ENCODE measurements around the gene PKM. TPM values are rescaled to one million over a fixed set of nuclear protein-coding genes. Genes with fewer than 3 reads are reported as not detected.
"Not testable (repeated sequence)": the region's sequence is repeated elsewhere in the genome, so short reads cannot be mapped to it uniquely, and the experiment has no call there.

The PKM gene
- total RNA-seq, 1 donor from 2014 or later = 1,163 TPM

DNA sequence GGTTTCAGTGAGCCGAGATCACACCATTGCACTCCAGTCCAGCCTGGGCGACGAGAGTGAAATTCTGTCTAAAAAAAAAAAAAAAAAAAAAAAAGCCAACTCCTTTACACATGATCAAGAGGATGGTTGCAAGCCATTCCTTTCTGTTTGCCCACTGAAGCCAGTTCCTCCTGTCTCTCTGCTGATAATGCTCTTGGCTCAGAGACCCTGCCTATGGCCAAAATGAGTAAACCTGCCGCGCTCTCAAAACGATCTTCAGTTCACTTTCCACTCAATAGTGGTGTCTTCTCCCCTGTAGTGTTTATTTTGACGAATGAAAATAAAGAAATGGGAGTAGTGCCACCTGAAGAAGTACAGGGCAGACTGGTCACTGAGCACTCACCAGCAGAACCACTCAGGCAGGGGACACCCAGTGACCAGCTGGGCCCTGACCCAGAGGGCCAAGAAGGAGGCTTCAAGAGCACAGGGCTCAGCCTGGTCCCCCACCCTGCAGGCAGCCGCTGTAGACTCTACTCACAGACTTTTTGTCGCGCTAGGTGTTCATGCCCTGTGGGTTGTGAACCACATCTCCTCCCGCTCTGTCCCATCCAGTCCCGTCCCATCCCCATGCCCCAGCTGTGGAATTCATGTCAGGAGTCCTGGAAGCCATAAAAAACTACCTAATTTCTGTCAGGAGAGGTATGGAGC is 57.0 kb downstream of the PKM start:
- peaks cover 5% of the 10 kb centered on the region for H3K4me1 ChIP-seq
- no peaks in the 10 kb centered on the region for H3K27me3 ChIP-seq
- H3F3A ChIP-seq (ENCODE audit: low read depth) = no peaks in the 10 kb centered on the region
- H3K9me3 ChIP-seq (ENCODE audit: low read depth) = no peaks in the 10 kb centered on the region
- H3K4me1 Mint-ChIP-seq = peaks cover 18% of the 10 kb centered on the region
- H2AFZ ChIP-seq (replicated peaks) = no peak overlapping the region
- H3K27ac Mint-ChIP-seq = peak overlapping the region; percentile 38
- no peak for DNase-seq (ENCODE audit: low spot score)
- H3K27ac ChIP-seq = no peak overlapping the region
- no peak overlapping the region for H3K9ac ChIP-seq
- no peaks in the 10 kb centered on the region for H3K36me3 Mint-ChIP-seq
- no peaks in the 10 kb centered on the region for H4K20me1 ChIP-seq (ENCODE audit: low read depth)
- no peaks in the 10 kb centered on the region for H3K9me3 Mint-ChIP-seq
- H3K36me3 ChIP-seq = no peaks in the 10 kb centered on the region
- no peak overlapping the region for H3K4me3 Mint-ChIP-seq
- TF ChIP-seq EZH2 (IDR thresholded peaks at IDR 0.05) (no peak), CTCF (IDR thresholded peaks at IDR 0.05) (no peak), EZH2phosphoT487 (IDR thresholded peaks at IDR 0.05) (no peak)
- no peaks in the 10 kb centered on the region for H3K79me2 ChIP-seq (ENCODE audit: low read depth)
- H3K4me3 ChIP-seq = no peak overlapping the region
- H3K4me2 ChIP-seq = no peak overlapping the region
- H3K27me3 Mint-ChIP-seq (ENCODE audit: insufficient read depth, low read depth) = peaks cover 8% of the 10 kb centered on the region

DNA sequence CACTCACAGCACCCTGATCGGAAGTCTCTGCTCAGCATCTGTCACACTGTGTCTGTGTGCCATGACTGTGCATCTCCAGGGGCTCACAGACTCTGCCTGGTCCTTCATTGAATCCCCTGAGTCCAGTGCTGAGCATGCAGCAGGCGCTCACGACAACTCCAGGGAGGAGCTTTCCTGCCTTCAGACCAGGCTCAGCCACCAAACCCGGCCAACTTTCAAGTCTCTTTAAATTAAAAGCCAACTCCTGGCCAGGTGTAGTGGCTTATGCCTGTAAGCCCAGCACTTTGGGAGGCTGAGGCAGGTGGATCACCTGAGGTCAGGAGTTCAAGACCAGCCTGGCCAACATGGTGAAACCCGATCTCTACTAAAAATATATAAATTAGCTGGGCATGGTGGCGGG is 57.6 kb downstream of the PKM start:
- no peak overlapping the region for H3K4me3 ChIP-seq
- H3K4me2 ChIP-seq = no peak overlapping the region
- H4K20me1 ChIP-seq (ENCODE audit: low read depth) = no peaks in the 10 kb centered on the region
- H3K27me3 ChIP-seq = no peaks in the 10 kb centered on the region
- no peaks in the 10 kb centered on the region for H3F3A ChIP-seq (ENCODE audit: low read depth)
- no peaks in the 10 kb centered on the region for H3K36me3 ChIP-seq
- Mint-ChIP-seq H3K4me1 (peaks cover 15% of the 10 kb centered on the region), H3K9me3 (no peaks in the 10 kb centered on the region), H3K27me3 (ENCODE audit: insufficient read depth, low read depth) (peaks cover 8% of the 10 kb centered on the region), H3K27ac (no peak overlapping the region), H3K36me3 (no peaks in the 10 kb centered on the region), H3K4me3 (no peak overlapping the region)
- no peak overlapping the region for H3K27ac ChIP-seq
- TF ChIP-seq EZH2phosphoT487 (IDR thresholded peaks at IDR 0.05) (no peak), EZH2 (IDR thresholded peaks at IDR 0.05) (no peak), CTCF (IDR thresholded peaks at IDR 0.05) (no peak)
- H3K79me2 ChIP-seq (ENCODE audit: low read depth) = no peaks in the 10 kb centered on the region
- DNase-seq (ENCODE audit: low spot score) = no peak
- H3K9ac ChIP-seq = no peak overlapping the region
- H2AFZ ChIP-seq (replicated peaks) = no peak overlapping the region
- no peaks in the 10 kb centered on the region for H3K9me3 ChIP-seq (ENCODE audit: low read depth)
- peaks cover 5% of the 10 kb centered on the region for H3K4me1 ChIP-seq

GRCh38 chr15:72172796-72173195 is 58.2 kb downstream of the PKM start:
- Mint-ChIP-seq H3K27ac (peak overlapping the region; percentile 53), H3K4me1 (peaks cover 18% of the 10 kb centered on the region), H3K4me3 (no peak overlapping the region), H3K9me3 (no peaks in the 10 kb centered on the region), H3K36me3 (no peaks in the 10 kb centered on the region), H3K27me3 (ENCODE audit: insufficient read depth, low read depth) (peaks cover 11% of the 10 kb centered on the region)
- peaks cover 5% of the 10 kb centered on the region for H3K4me1 ChIP-seq
- H3K9ac ChIP-seq = no peak overlapping the region
- no peak overlapping the region for H2AFZ ChIP-seq (replicated peaks)
- H3K27ac ChIP-seq = no peak overlapping the region
- no peaks in the 10 kb centered on the region for H3K79me2 ChIP-seq (ENCODE audit: low read depth)
- H3K27me3 ChIP-seq = no peaks in the 10 kb centered on the region
- DNase-seq (ENCODE audit: low spot score) = no peak
- H3F3A ChIP-seq (ENCODE audit: low read depth) = no peaks in the 10 kb centered on the region
- no peaks in the 10 kb centered on the region for H4K20me1 ChIP-seq (ENCODE audit: low read depth)
- no peak overlapping the region for H3K4me3 ChIP-seq
- TF ChIP-seq EZH2phosphoT487 (IDR thresholded peaks at IDR 0.05) (no peak), EZH2 (IDR thresholded peaks at IDR 0.05) (no peak), CTCF (IDR thresholded peaks at IDR 0.05) (no peak)
- no peaks in the 10 kb centered on the region for H3K9me3 ChIP-seq (ENCODE audit: low read depth)
- no peaks in the 10 kb centered on the region for H3K36me3 ChIP-seq
- no peak overlapping the region for H3K4me2 ChIP-seq

DNA sequence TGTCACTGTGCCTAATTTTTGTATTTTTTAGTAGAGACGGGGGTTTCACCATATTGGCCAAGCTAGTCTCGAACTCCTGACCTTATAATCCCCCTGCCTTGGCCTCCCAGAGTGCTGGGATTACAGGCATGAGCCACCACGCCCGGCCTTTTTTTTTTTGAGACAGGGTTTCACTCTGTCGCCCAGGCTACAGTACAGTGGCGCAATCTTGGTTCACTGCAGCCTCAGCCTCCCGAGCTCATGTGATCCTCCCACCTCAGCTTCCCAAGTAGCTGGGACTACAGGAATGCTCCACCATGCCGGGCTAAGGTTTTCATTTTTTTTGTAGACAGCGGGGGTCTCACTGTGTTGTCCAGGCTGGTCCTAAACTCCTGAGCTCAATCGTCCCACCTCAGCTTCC is 59.0 kb downstream of the PKM start:
- H3K4me1 Mint-ChIP-seq = peaks cover 14% of the 10 kb centered on the region
- H3K27me3 ChIP-seq; H3K4me3 Mint-ChIP-seq; H3F3A ChIP-seq (ENCODE audit: low read depth); H3K27ac Mint-ChIP-seq; H3K79me2 ChIP-seq (ENCODE audit: low read depth); H3K36me3 ChIP-seq; H2AFZ ChIP-seq (replicated peaks); DNase-seq (ENCODE audit: low spot score); H3K4me2 ChIP-seq; H3K9ac ChIP-seq; H4K20me1 ChIP-seq (ENCODE audit: low read depth); H3K9me3 ChIP-seq (ENCODE audit: low read depth); H3K4me1 ChIP-seq; H3K27ac ChIP-seq; H3K36me3 Mint-ChIP-seq; H3K9me3 Mint-ChIP-seq; H3K4me3 ChIP-seq: not testable (repeated sequence)
- H3K27me3 Mint-ChIP-seq (ENCODE audit: insufficient read depth, low read depth) = peaks cover 11% of the 10 kb centered on the region
